ENCODE measurements around the gene MRPL36.

- TF ChIP-seq CTCF (IDR thresholded peaks at IDR 0.05) (no peak), POLR2AphosphoS5 (IDR thresholded peaks at IDR 0.05) (no peak), POLR2A (IDR thresholded peaks at IDR 0.05) (no peak)
Measured at GRCh38 chr5:1838013-1838412, 38.4 kb upstream of the MRPL36 start.

Measured in breast epithelium (tissue), 3 donors.